GM10266 (cell line): ENCODE data around the gene ZNF692.

Experiments
- DNase-seq: peaks from one replicate; pipeline ENCODE4 v3.0.0; 2012; ENCODE audit errors: extremely low spot score
- CTCF ChIP-seq: IDR thresholded peaks from 2 replicates; pipeline ENCODE4 v1.5.1; 2012; ENCODE audit warnings: mild to moderate bottlenecking, low read depth; ENCODE audit not compliant: control insufficient read depth, insufficient read depth; ENCODE audit errors: missing control alignments

The ZNF692 gene

GRCh38 chr1:248847956-248848561, 10.8 kb downstream of the ZNF692 start:
- TF ChIP-seq CTCF: no peak
- no peak for DNase-seq

GRCh38 chr1:248847181-248847955, 11.5 kb downstream of the ZNF692 start:
- no peak for DNase-seq
- TF ChIP-seq CTCF: no peak

GRCh38 chr1:248844526-248844925, 14.4 kb downstream of the ZNF692 start:
- DNase-seq: no peak

GRCh38 chr1:248843687-248844086, 15.2 kb downstream of the ZNF692 start:
- DNase-seq: no peak
- TF ChIP-seq CTCF: no peak

More at GRCh38 chr1:248844526-248844925, 14.4 kb downstream of the ZNF692 start:
- no peak for TF ChIP-seq CTCF

- no peak for TF ChIP-seq CTCF
- DNase-seq: peak; percentile 69
These were observed 16.0 kb downstream of the ZNF692 start for GRCh38 chr1:248842781-248843331.

- TF ChIP-seq CTCF: peak; percentile 40
- DNase-seq: no peak
These were observed 17.0 kb downstream of the ZNF692 start for GRCh38 chr1:248841702-248842395.
